Fibroblast of lung (primary cell): ENCODE results near the gene ELMO1. TPM values are rescaled to one million over a fixed set of nuclear protein-coding genes. Genes with fewer than 3 reads are reported as not detected.

Experiments
- DNase-seq, 2 donors: peaks; one replicate each; pipeline versions ENCODE4 v3.0.0 to v3.0.0-alpha.2; 2010; ENCODE audit warnings: low read depth in 2 of 2
- H2AFZ ChIP-seq: 2 replicates; pipeline ENCODE4 v1.5.1; 2012; ENCODE audit warnings: low read length, control low read depth, inconsistent platforms
- H3K27ac ChIP-seq: 2 replicates; pipeline ENCODE4 v1.5.1; 2011; ENCODE audit warnings: low read length, control low read depth; ENCODE audit not compliant: insufficient read depth
- H3K27me3 ChIP-seq: 2 replicates; pipeline ENCODE4 v1.5.1; 2011; ENCODE audit warnings: mild to moderate bottlenecking, low read length; ENCODE audit not compliant: control insufficient read depth, insufficient read depth
- H3K36me3 ChIP-seq: 2 replicates; pipeline ENCODE4 v1.5.1; 2011; ENCODE audit warnings: low read length; ENCODE audit not compliant: control insufficient read depth, insufficient read depth
- H3K4me1 ChIP-seq: 2 replicates; pipeline ENCODE4 v1.5.1; 2011; ENCODE audit warnings: low read length; ENCODE audit not compliant: control insufficient read depth, insufficient read depth; ENCODE audit errors: extremely low read depth
- H3K4me2 ChIP-seq: 2 replicates; pipeline ENCODE4 v1.5.1; 2011; ENCODE audit warnings: low read length, control low read depth; ENCODE audit not compliant: insufficient read depth; ENCODE audit errors: extremely low read depth
- H3K4me3 ChIP-seq, 4 experiments: fragments of 200-600 bp in 1 of 4; sonication (generic) in 1 of 4; replicated peaks in 1 of 4; 2 replicates each; pipeline ENCODE4 v1.5.1; 2011 to 2016; ENCODE audit warnings: low read length in 4 of 4, low read depth in 3 of 4, mild to moderate bottlenecking in 3 of 4, control low read depth in 2 of 4, inconsistent platforms in 1 of 4, mixed read lengths in 1 of 4; ENCODE audit not compliant: insufficient read depth in 1 of 4; ENCODE audit errors: control extremely low read depth in 1 of 4
- H3K79me2 ChIP-seq: 2 replicates; pipeline ENCODE4 v1.5.1; 2012; ENCODE audit warnings: mild to moderate bottlenecking, low read length, inconsistent platforms; ENCODE audit not compliant: control insufficient read depth, insufficient read depth
- H3K9ac ChIP-seq: 2 replicates; pipeline ENCODE4 v1.5.1; 2011; ENCODE audit warnings: mild to moderate bottlenecking, low read length, control low read depth; ENCODE audit not compliant: insufficient read depth
- H3K9me3 ChIP-seq: 2 replicates; pipeline ENCODE4 v1.5.1; 2012; ENCODE audit warnings: low read depth, low read length; ENCODE audit not compliant: control insufficient read depth, insufficient read depth
- H4K20me1 ChIP-seq: 2 replicates; pipeline ENCODE4 v1.5.1; 2011; ENCODE audit warnings: low read length; ENCODE audit not compliant: control insufficient read depth, insufficient read depth; ENCODE audit errors: extremely low read depth
- CTCF ChIP-seq, 2 donors: IDR thresholded peaks in 1 of 2; conservative IDR thresholded peaks in 1 of 2; 1 replicate in 1 of 2; 2 replicates in 1 of 2; pipeline ENCODE4 v1.5.1; 2011 to 2012; ENCODE audit warnings: low read length in 2 of 2, control low read depth in 1 of 2, inconsistent platforms in 1 of 2, low read depth in 1 of 2, mild to moderate bottlenecking in 1 of 2
- EZH2 ChIP-seq: IDR thresholded peaks from 2 replicates; pipeline ENCODE4 v1.5.1; 2012; ENCODE audit warnings: low read length, control low read depth, mild to moderate bottlenecking; ENCODE audit errors: missing control alignments
- polyA plus RNA-seq, 2 donors: library from polyadenylated mRNA; depleted of rRNA in 1 of 2; stranded (reverse) in 1 of 2; unstranded in 1 of 2; fragments of >200 nt; gene quantifications; 2 replicates each; pipeline ENCODE4 v1.2.1, GENCODE V29; 2011 to 2012; ENCODE audit warnings: missing spikeins in 1 of 2
- total RNA-seq: library from RNA; depleted of rRNA; stranded (reverse); fragments of >200 nt; gene quantifications from 2 replicates; pipeline ENCODE4 v1.2.1, GENCODE V29; 2014

Gene ELMO1
- total and polyA plus RNA-seq, 2 donors (not counting 1 experiment from before 2014, with no cell fraction given), result 0.50 TPM; not detected in 1

- Histone ChIP-seq H3K4me1 (no peaks in the 10 kb centered on the region), H3K27me3 (no peaks in the 10 kb centered on the region), H3K9ac (no peak overlapping the region), H3K9me3 (no peaks in the 10 kb centered on the region), H4K20me1 (no peaks in the 10 kb centered on the region), H3K4me3 (no peak overlapping the region), H3K4me2 (no peak overlapping the region), H3K36me3 (no peaks in the 10 kb centered on the region), H3K79me2 (no peaks in the 10 kb centered on the region), H2AFZ (no peak overlapping the region), H3K27ac (no peak overlapping the region)
- TF ChIP-seq EZH2, result no peak
- no peak for TF ChIP-seq CTCF (conservative IDR thresholded peaks at IDR 0.05 in 1 of 2, IDR thresholded peaks at IDR 0.05 in 1 of 2; ENCODE audit: low read depth in 1 of 2, low read length in 2 of 2)
- no peak for DNase-seq
Measured at GRCh38 chr7:37493123-37493522, 44.5 kb upstream of the ELMO1 start.

DNA sequence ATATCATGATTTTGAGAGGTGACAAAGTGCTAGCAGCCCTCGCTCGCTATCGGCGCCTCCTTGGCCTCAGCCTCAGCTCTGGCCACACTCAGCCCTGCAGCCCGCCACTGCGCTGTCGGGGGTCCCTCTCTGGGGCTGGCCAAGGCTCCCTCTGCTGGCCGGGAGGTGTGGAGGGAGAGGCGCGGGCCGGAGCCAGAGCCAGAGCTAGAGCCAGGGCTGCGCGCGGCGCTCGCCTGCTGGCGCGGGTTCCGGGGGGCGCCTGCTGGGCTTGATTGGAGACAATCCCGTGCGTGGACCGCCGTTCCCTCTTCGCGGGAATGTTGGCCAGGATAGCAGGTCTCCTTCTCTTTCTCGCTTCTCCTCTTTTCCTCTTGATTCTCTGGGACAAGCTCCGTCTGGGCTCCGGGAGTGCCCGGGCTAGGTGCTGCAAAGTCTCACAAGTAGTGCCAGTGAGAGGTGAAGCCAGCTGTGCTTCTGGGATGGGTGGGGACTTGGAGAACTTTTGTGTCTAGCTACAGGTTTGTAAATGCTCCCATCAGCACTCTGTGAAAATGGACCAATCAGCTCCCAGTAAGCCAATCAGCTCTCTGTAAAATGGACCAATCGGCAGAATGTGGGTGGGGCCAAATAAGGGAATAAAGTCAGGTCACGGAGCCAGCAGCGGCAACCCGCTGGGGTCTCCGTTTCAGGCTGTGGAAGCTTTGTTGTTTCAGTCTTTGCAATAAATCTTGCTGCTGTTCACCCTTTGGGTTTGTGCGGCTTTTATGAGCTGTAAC lies 43.4 kb upstream of the ELMO1 start:
- Histone ChIP-seq H3K27ac (no peak overlapping the region), H2AFZ (no peak overlapping the region), H3K4me3 (no peak overlapping the region), H3K4me2 (no peak overlapping the region), H3K79me2 (no peaks in the 10 kb centered on the region), H3K27me3 (no peaks in the 10 kb centered on the region), H4K20me1 (no peaks in the 10 kb centered on the region), H3K36me3 (no peaks in the 10 kb centered on the region), H3K4me1 (no peaks in the 10 kb centered on the region), H3K9me3 (no peaks in the 10 kb centered on the region), H3K9ac (no peak overlapping the region)
- no peak for TF ChIP-seq EZH2
- no peak for TF ChIP-seq CTCF (conservative IDR thresholded peaks at IDR 0.05 in 1 of 2, IDR thresholded peaks at IDR 0.05 in 1 of 2; ENCODE audit: low read depth in 1 of 2, low read length in 2 of 2)
- DNase-seq, result no peak

DNA sequence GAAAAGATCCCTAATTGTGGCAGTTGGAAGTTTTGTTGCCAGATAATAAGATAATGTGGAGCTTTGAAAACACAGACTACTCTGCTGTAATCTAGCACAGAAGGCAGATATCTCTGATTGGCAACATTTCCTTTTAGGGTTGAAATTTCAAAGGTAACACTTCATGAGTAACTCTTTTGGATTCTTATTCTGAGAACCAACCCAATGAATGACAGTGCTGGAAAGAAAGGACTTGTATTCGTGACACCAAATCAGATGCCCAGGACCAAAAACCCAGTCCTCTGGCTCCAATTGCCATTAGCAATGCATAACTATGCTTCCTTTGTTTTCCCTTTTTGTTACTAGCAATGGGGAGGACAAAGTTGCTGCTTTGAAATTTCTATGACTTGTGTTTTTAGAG lies 41.0 kb upstream of the ELMO1 start:
- no peak overlapping the region for H3K4me3 ChIP-seq
- no peaks in the 10 kb centered on the region for H4K20me1 ChIP-seq
- no peaks in the 10 kb centered on the region for H3K27me3 ChIP-seq
- no peak overlapping the region for H3K9ac ChIP-seq
- H2AFZ ChIP-seq, result no peak overlapping the region
- no peaks in the 10 kb centered on the region for H3K79me2 ChIP-seq
- TF ChIP-seq EZH2, result no peak
- no peak for TF ChIP-seq CTCF (conservative IDR thresholded peaks at IDR 0.05 in 1 of 2, IDR thresholded peaks at IDR 0.05 in 1 of 2; ENCODE audit: low read depth in 1 of 2, low read length in 2 of 2)
- H3K4me2 ChIP-seq, result no peak overlapping the region
- H3K9me3 ChIP-seq, result no peaks in the 10 kb centered on the region
- DNase-seq, result no peak
- H3K27ac ChIP-seq, result no peak overlapping the region
- no peaks in the 10 kb centered on the region for H3K36me3 ChIP-seq
- H3K4me1 ChIP-seq, result no peaks in the 10 kb centered on the region
